Mesodermal cell (in vitro differentiated cells): ENCODE results near the gene RNASE2. TPM values are rescaled to one million over a fixed set of nuclear protein-coding genes. Genes with fewer than 3 reads are reported as not detected.
"Not testable (repeated sequence)": the region's sequence is repeated elsewhere in the genome, so short reads cannot be mapped to it uniquely, and the experiment has no call there.

Experiments used
- H3K27ac ChIP-seq: 2 replicates; pipeline ENCODE4 v1.7.0; 2013; ENCODE audit warnings: mild to moderate bottlenecking, low read depth, low read length, moderate library complexity; ENCODE audit not compliant: severe bottlenecking
- H3K36me3 ChIP-seq: 2 replicates; pipeline ENCODE4 v1.7.1; 2013; ENCODE audit warnings: mild to moderate bottlenecking, low read length, moderate library complexity; ENCODE audit not compliant: control insufficient read depth, insufficient read depth
- H3K4me1 ChIP-seq: one replicate; pipeline ENCODE4 v1.7.1; 2013; ENCODE audit warnings: mild to moderate bottlenecking, low read length; ENCODE audit not compliant: insufficient read depth, control insufficient read depth, poor library complexity, severe bottlenecking
- H3K4me3 ChIP-seq: 2 replicates; pipeline ENCODE4 v1.7.0; 2013; ENCODE audit warnings: low read length, control low read depth, mild to moderate bottlenecking; ENCODE audit not compliant: insufficient read depth, poor library complexity, severe bottlenecking; ENCODE audit errors: extremely low read depth
- H3K9me3 ChIP-seq: 2 replicates; pipeline ENCODE4 v1.7.1; 2013; ENCODE audit warnings: mild to moderate bottlenecking, low read length, moderate library complexity; ENCODE audit not compliant: control insufficient read depth
- WGBS, 2 experiments: methylation state at CpG; one replicate each; pipeline ENCODE4 v1.1.5; 2013; ENCODE audit warnings: missing lambda C conversion rate in 2 of 2; ENCODE audit not compliant: insufficient coverage in 2 of 2; 5-methylcytosine and 5-hydroxymethylcytosine counted together
- polyA plus RNA-seq, 2 experiments: library from polyadenylated mRNA; stranded (reverse); fragments of 50-300 nt; gene quantifications; one replicate each; pipeline ENCODE4 v1.2.3, GENCODE V29; 2013

RNASE2 gene
- not detected for polyA plus RNA-seq (2013, experiment 1 of 2)
- polyA plus RNA-seq (2013, experiment 2 of 2) = not detected

DNA sequence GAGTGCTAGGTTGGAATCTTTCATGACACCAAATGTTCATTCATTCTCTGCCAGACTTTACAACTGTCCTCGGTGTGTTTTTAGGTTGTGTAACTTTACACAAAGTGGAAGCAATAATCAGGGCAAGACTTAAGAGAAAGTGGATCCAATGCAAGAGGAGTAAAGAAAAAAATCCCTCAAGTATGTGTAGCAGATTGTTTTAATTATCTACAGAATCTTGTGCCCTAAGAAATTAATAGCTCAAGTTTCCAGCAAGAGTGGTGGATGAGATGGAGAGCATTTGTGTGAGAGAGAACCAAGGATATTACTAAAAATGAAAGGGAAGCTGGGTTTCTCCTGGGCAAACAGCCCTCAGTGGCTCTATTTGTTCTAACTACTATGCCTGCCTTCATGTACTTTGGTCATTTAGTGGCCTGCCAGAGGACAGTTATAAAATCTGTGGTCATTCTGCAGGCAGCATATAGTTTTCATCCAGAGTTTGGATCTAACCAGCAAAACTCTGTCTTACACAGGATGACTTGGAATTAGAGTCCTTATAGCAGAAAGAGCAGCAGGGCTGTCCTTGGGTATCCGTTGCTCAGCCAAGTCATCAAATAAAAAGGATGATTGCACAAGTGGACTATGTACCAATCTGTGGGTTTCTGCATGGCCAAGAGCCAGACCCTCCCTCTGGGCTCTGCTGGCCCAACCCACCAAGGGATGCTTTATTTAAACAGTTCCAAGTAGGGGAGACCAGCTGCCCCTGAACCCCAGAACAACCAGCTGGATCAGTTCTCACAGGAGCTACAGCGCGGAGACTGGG, at the start of gene RNASE2:
TSS of gene RNASE2 (plus strand) at position 752 of the 802 bp plus-strand sequence. CDS start 285 bp downstream, outside the sequence.
- H3K4me3 ChIP-seq, H3K27ac ChIP-seq, H3K36me3 ChIP-seq, H3K9me3 ChIP-seq, H3K4me1 ChIP-seq: not testable (repeated sequence)
- 95 to 100% methylated on average over 3 of the region's 4 CpGs for WGBS, 2 experiments

DNA sequence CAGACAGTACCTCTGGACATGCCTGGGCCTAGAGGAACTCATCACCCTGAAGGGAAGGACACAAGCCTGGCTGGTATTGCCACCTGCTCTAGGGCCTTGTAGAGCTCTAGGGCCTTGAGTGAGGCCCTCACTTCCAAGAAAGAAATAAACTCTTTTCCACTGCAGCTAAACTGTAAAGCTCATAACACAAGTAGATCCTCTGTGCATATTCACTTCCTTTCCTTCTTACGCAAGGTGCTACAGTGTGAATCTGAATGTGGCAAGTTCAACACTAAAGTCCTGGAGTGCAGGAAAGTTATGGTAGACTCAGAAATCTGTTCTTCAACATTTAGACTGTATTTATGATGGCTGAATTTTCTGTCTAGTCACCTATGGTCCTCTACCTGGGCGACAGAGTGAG, 49.6 kb upstream of the RNASE2 start:
- WGBS, 2 experiments = 83% methylated on average over 1 of the region's 2 CpGs; no CpG with 5 or more reads in 1 of the 2 experiments
- H3K4me1 ChIP-seq = no peaks in the 10 kb centered on the region
- no peaks in the 10 kb centered on the region for H3K9me3 ChIP-seq
- H3K27ac ChIP-seq = no peak overlapping the region
- H3K36me3 ChIP-seq = no peaks in the 10 kb centered on the region
- H3K4me3 ChIP-seq = no peak overlapping the region

GRCh38 chr14:20907214-20907613, 48.1 kb upstream of the RNASE2 start:
- Histone ChIP-seq H3K27ac (no peak overlapping the region), H3K4me1 (no peaks in the 10 kb centered on the region)

GRCh38 chr14:20910822-20911221, 44.5 kb upstream of the RNASE2 start:
- H3K27ac ChIP-seq, H3K4me1 ChIP-seq, H3K4me3 ChIP-seq, H3K9me3 ChIP-seq, H3K36me3 ChIP-seq: not testable (repeated sequence)
- 75 to 77% methylated on average over 9 to 10 of the region's 14 CpGs for WGBS, 2 experiments

More at GRCh38 chr14:20907214-20907613, 48.1 kb upstream of the RNASE2 start:
- Histone ChIP-seq H3K36me3 (no peaks in the 10 kb centered on the region), H3K9me3 (no peaks in the 10 kb centered on the region), H3K4me3 (no peak overlapping the region)
- no CpG with 5 or more reads among the region's 1 CpG for WGBS, 2 experiments

- 74 to 88% methylated on average over 2 to 5 of the region's 11 CpGs for WGBS, 2 experiments
- not testable (repeated sequence) for H3K9me3 ChIP-seq, H3K4me1 ChIP-seq, H3K4me3 ChIP-seq, H3K27ac ChIP-seq, H3K36me3 ChIP-seq
Measured at GRCh38 chr14:20919038-20919756, 36.1 kb upstream of the RNASE2 start.

DNA sequence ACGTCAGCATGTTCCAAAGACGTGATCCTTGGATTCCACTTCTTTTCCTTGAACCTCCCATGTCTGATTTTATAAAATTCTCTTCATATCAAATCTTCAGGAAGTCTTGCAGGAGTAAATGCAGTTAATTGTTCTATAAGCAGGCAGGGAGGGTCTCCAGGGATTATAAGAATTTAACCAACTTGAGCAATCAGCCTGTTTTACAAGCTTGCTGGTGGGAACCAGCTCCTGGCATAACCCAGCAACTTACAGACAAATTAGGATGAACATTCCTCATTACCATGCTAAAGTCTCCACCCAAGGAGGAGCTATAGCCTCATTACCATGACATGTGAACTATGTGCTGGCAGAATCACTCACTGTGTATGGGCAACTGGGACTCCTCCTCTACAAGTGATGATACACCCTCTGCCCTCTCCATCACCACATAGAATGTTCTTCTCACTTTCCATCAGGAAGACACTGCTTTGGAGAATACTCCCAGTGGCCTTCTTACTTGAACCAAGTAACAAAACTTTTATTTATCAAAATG, 31.5 kb upstream of the RNASE2 start:
- H3K27ac ChIP-seq, H3K4me1 ChIP-seq, H3K4me3 ChIP-seq, H3K9me3 ChIP-seq, H3K36me3 ChIP-seq: not testable (repeated sequence)
- no CpG with 5 or more reads among the region's 2 CpGs for WGBS, 2 experiments

DNA sequence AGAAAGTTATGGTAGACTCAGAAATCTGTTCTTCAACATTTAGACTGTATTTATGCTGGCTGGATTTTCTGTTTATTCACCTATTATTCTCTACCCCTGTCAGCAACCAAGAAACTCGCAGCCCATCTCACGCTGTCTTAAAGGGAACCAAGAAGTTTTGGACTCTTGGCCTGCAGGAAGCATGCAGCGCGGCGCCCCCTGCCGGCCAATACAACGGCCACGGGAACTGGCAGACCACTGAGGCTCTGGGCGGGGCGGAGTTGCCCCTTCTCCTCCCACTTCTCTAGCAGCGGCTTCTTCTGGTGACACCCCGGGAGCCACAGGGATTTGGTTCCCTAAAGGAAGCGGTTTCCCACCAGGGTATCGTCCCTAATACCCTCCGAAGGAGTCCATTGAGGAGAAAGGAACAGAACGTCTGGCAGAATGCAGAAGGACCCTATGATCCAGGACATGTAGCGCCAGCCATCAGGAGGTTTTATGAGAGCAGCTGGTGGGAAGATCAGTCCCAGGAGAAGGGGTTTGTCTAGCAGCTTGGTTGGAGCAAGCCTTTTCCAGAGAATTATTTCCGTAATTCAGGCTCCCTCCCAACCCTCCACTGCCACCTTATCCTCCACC, 21.0 kb upstream of the RNASE2 start:
- no peaks in the 10 kb centered on the region for H3K36me3 ChIP-seq
- H3K4me1 ChIP-seq = no peaks in the 10 kb centered on the region
- H3K4me3 ChIP-seq = no peak overlapping the region
- WGBS, 2 experiments = 16 to 24% methylated on average over 14 to 17 of the region's 18 CpGs
- H3K27ac ChIP-seq = no peak overlapping the region
- no peaks in the 10 kb centered on the region for H3K9me3 ChIP-seq

DNA sequence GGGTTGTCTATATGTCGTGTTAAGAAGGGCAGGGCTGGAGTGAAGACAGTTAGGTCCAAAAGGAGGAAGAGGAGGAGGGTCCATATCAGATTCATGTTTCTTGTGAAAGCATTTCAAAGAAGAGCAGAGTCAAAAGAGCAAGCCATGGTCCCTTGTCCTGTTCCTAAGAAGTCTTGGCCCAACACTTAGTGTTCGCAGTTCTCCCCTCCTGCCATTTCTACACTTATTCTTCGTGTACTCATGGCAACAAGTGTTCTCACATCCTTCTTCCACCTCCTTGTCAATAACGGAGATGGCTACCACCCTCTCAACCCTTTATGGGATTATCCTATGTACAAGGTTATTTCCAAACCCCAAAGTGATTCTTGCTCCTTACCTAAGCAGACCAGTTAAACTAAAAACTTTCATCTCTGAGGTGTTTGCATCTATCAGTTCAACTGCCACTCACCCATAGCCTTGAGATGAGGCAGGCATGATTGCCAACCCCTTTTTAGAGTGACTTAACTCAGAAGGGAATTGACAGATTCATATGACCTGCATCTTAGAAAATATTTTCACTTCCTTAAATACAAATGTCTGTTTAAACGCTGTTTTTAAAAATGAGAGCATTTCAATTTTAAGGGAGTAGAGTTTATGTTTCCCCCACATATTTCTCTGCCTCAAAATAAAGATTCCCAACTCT, 19.8 kb upstream of the RNASE2 start:
- H3K36me3 ChIP-seq = no peaks in the 10 kb centered on the region
- H3K4me1 ChIP-seq = no peaks in the 10 kb centered on the region
- H3K4me3 ChIP-seq = no peak overlapping the region
- no peak overlapping the region for H3K27ac ChIP-seq
- H3K9me3 ChIP-seq = no peaks in the 10 kb centered on the region
- WGBS, 2 experiments = 80 to 94% methylated on average over 4 of the region's 5 CpGs

GRCh38 chr14:20945146-20945545, 10.1 kb upstream of the RNASE2 start:
- H3K36me3 ChIP-seq, H3K27ac ChIP-seq, H3K4me3 ChIP-seq, H3K9me3 ChIP-seq, H3K4me1 ChIP-seq: not testable (repeated sequence)
- WGBS, 2 experiments = 78 to 86% methylated on average over 1 to 2 of the region's 6 CpGs

- H3K4me3 ChIP-seq, H3K9me3 ChIP-seq, H3K36me3 ChIP-seq, H3K4me1 ChIP-seq, H3K27ac ChIP-seq: not testable (repeated sequence)
- WGBS, 2 experiments = no CpG with 5 or more reads among the region's 9 CpGs
Measured at GRCh38 chr14:20946707-20947106, 8.6 kb upstream of the RNASE2 start.
